HEK293 (cell line): ENCODE results near the gene CUEDC1.

Experiments
- GLIS1 ChIP-seq: fragments of 450-650 bp; formaldehyde crosslinking; IDR thresholded peaks from 2 replicates; pipeline ENCODE4 v1.5.1; 2016; ENCODE audit warnings: missing biosample characterization, missing genetic modification characterization
- HOXD13 ChIP-seq: sonication (generic); formaldehyde crosslinking; IDR thresholded peaks from 2 replicates; pipeline ENCODE4 v1.8.0; 2022; ENCODE audit warnings: missing genetic modification reagents, borderline replicate concordance
- MYNN ChIP-seq: fragments of 450-650 bp; formaldehyde crosslinking; IDR thresholded peaks from 2 replicates; pipeline ENCODE4 v1.5.1; 2016; ENCODE audit warnings: missing biosample characterization, missing genetic modification characterization, borderline replicate concordance
- PRDM1 ChIP-seq: fragments of 450-650 bp; formaldehyde crosslinking; IDR thresholded peaks from 2 replicates; pipeline ENCODE4; 2016; ENCODE audit warnings: missing biosample characterization, missing genetic modification characterization
- SETDB1 ChIP-seq: IDR thresholded peaks from one replicate; pipeline ENCODE4 v1.6.1; 2017; ENCODE audit warnings: mild to moderate bottlenecking, low read length, moderate library complexity, mixed read lengths; ENCODE audit not compliant: insufficient read length
- SP2 ChIP-seq: fragments of 450-650 bp; formaldehyde crosslinking; IDR thresholded peaks from 2 replicates; pipeline ENCODE4 v1.5.1; 2016; ENCODE audit warnings: missing biosample characterization, missing genetic modification characterization
- TRIM28 ChIP-seq: IDR thresholded peaks from 2 replicates; pipeline ENCODE4 v1.6.1; 2011; ENCODE audit warnings: low read length, control low read depth, borderline replicate concordance
- ZBTB1 ChIP-seq: fragments of 450-650 bp; formaldehyde crosslinking; IDR thresholded peaks from 2 replicates; pipeline ENCODE4 v1.5.1; 2016; ENCODE audit warnings: missing biosample characterization, missing genetic modification characterization
- ZBTB20 ChIP-seq: fragments of 450-650 bp; formaldehyde crosslinking; IDR thresholded peaks from 2 replicates; pipeline ENCODE4 v1.5.1; 2016; ENCODE audit warnings: missing biosample characterization, missing genetic modification characterization
- ZBTB8A ChIP-seq: fragments of 450-650 bp; formaldehyde crosslinking; IDR thresholded peaks from 2 replicates; pipeline ENCODE4 v1.5.1; 2016; ENCODE audit warnings: missing biosample characterization, missing genetic modification characterization
- ZEB2 ChIP-seq: fragments of 450-650 bp; formaldehyde crosslinking; IDR thresholded peaks from 2 replicates; pipeline ENCODE4 v1.5.1; 2016; ENCODE audit warnings: missing biosample characterization, missing genetic modification characterization
- ZFHX2 ChIP-seq: fragments of 450-650 bp; formaldehyde crosslinking; conservative IDR thresholded peaks from 2 replicates; pipeline ENCODE4 v1.5.1; 2016; ENCODE audit warnings: missing biosample characterization, missing genetic modification characterization
- ZFP69B ChIP-seq: fragments of 450-650 bp; formaldehyde crosslinking; IDR thresholded peaks from 2 replicates; pipeline ENCODE4 v1.5.1; 2016; ENCODE audit warnings: missing biosample characterization, missing genetic modification characterization
- ZIC2 ChIP-seq: fragments of 450-650 bp; formaldehyde crosslinking; IDR thresholded peaks from 2 replicates; pipeline ENCODE4 v1.5.1; 2016; ENCODE audit warnings: missing biosample characterization, missing genetic modification characterization
- ZNF23 ChIP-seq: fragments of 450-650 bp; formaldehyde crosslinking; IDR thresholded peaks from 2 replicates; pipeline ENCODE4 v1.5.1; 2016; ENCODE audit warnings: missing biosample characterization, missing genetic modification characterization, borderline replicate concordance
- ZNF24 ChIP-seq: fragments of 450-650 bp; formaldehyde crosslinking; IDR thresholded peaks from 2 replicates; pipeline ENCODE4 v1.5.1; 2016; ENCODE audit warnings: missing biosample characterization, missing genetic modification characterization
- ZNF302 ChIP-seq: fragments of 450-650 bp; formaldehyde crosslinking; IDR thresholded peaks from 2 replicates; pipeline ENCODE4 v1.5.1; 2016; ENCODE audit warnings: missing biosample characterization, missing genetic modification characterization, low read depth
- ZNF391 ChIP-seq: fragments of 450-650 bp; formaldehyde crosslinking; IDR thresholded peaks from 2 replicates; pipeline ENCODE4 v1.5.1; 2016; ENCODE audit warnings: low read depth, missing biosample characterization, missing genetic modification characterization, borderline replicate concordance
- ZNF548 ChIP-seq: fragments of 450-650 bp; formaldehyde crosslinking; IDR thresholded peaks from 2 replicates; pipeline ENCODE4 v1.5.1; 2016; ENCODE audit warnings: missing biosample characterization, missing genetic modification characterization
- ZNF629 ChIP-seq: fragments of 450-650 bp; formaldehyde crosslinking; IDR thresholded peaks from 2 replicates; pipeline ENCODE4 v1.5.1; 2017; ENCODE audit warnings: missing biosample characterization, missing genetic modification characterization
- ZNF658 ChIP-seq: fragments of 450-650 bp; formaldehyde crosslinking; IDR thresholded peaks from 2 replicates; pipeline ENCODE4; 2016; ENCODE audit warnings: missing biosample characterization, missing genetic modification characterization
- ZNF701 ChIP-seq: fragments of 450-650 bp; formaldehyde crosslinking; IDR thresholded peaks from 2 replicates; pipeline ENCODE4 v1.5.1; 2016; ENCODE audit warnings: missing biosample characterization, missing genetic modification characterization
- ZNF776 ChIP-seq: fragments of 450-650 bp; formaldehyde crosslinking; IDR thresholded peaks from 2 replicates; pipeline ENCODE4 v1.5.0; 2017; ENCODE audit warnings: missing biosample characterization, missing genetic modification characterization, borderline replicate concordance
- TF ChIP-seq, protein P1 (sequence below): fragments of 450-650 bp; formaldehyde crosslinking; IDR thresholded peaks from 2 replicates; pipeline ENCODE4 v1.5.1; 2016; ENCODE audit warnings: missing biosample characterization, missing genetic modification characterization
- TF ChIP-seq, protein P2 (sequence below): fragments of 450-650 bp; formaldehyde crosslinking; optimal IDR thresholded peaks from 2 replicates; pipeline ENCODE3; 2016; ENCODE audit warnings: missing biosample characterization, mild to moderate bottlenecking, missing genetic modification characterization
- TF ChIP-seq, protein P3 (sequence below): fragments of 450-650 bp; IDR thresholded peaks from 2 replicates; pipeline ENCODE4 v1.5.1; 2018; ENCODE audit warnings: missing biosample characterization, missing genetic modification characterization
- TF ChIP-seq, protein P4 (sequence below): fragments of 450-650 bp; formaldehyde crosslinking; IDR thresholded peaks from 2 replicates; pipeline ENCODE4 v1.5.1; 2016; ENCODE audit warnings: missing biosample characterization, missing genetic modification characterization
- TF ChIP-seq, protein P5 (sequence below): fragments of 450-650 bp; formaldehyde crosslinking; conservative IDR thresholded peaks from 2 replicates; pipeline ENCODE4 v1.5.1; 2016; ENCODE audit warnings: low read depth, missing biosample characterization, missing genetic modification characterization

The CUEDC1 gene

DNA sequence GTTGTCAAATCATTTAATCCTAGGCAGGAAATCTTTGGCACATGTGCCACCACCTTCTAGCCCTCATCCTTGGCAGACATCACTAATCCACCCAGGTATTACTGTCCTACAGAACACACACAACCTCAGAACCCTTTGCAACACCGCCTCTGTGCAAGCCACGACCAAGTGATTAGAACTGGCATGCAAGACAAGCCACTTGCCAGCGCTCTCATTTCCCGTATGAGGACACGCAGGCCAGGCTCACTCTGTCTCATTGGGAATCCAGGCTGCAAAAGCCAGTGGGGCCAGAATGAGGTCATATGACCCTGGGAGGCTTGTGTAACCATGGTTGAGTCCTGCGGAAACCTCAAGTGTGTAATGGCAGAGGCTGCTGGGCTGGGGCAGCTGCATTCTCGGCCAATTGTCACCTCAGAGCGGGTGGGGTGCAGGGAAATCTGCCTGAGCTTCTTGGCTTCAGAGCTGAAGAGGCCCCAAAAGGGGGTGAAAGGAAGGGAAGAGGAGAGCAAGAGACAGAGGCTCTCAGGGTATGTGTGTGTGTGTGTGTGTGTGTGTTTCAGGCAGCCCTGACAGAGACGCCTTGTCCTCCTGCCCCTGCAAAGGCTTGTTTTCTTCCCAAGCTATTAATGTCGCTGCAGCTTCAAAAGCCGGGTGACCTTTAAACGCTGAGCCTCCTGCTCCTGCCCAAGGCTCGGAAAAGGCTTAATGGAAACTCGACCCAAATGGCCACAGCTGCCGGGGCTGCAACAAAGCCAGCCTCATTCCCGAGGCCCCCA, 62.2 kb downstream of the CUEDC1 start (continued):
- TF ChIP-seq, protein P1, sequence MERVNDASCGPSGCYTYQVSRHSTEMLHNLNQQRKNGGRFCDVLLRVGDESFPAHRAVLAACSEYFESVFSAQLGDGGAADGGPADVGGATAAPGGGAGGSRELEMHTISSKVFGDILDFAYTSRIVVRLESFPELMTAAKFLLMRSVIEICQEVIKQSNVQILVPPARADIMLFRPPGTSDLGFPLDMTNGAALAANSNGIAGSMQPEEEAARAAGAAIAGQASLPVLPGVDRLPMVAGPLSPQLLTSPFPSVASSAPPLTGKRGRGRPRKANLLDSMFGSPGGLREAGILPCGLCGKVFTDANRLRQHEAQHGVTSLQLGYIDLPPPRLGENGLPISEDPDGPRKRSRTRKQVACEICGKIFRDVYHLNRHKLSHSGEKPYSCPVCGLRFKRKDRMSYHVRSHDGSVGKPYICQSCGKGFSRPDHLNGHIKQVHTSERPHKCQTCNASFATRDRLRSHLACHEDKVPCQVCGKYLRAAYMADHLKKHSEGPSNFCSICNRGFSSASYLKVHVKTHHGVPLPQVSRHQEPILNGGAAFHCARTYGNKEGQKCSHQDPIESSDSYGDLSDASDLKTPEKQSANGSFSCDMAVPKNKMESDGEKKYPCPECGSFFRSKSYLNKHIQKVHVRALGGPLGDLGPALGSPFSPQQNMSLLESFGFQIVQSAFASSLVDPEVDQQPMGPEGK (tag by site-specific recombination), result 0 out of 2 replicates have a peak, but pooled peaks have one; percentile 14
- TF ChIP-seq, protein P2, sequence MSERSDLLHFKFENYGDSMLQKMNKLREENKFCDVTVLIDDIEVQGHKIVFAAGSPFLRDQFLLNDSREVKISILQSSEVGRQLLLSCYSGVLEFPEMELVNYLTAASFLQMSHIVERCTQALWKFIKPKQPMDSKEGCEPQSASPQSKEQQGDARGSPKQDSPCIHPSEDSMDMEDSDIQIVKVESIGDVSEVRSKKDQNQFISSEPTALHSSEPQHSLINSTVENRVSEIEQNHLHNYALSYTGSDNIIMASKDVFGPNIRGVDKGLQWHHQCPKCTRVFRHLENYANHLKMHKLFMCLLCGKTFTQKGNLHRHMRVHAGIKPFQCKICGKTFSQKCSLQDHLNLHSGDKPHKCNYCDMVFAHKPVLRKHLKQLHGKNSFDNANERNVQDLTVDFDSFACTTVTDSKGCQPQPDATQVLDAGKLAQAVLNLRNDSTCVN (tag by site-specific recombination), result no peak
- TF ChIP-seq TRIM28 (peak; percentile 88; the same call in 1 of the 2 replicates), ZNF391 (tag by site-specific recombination) (0 out of 2 replicates have a peak, but pooled peaks have one; percentile 6), SETDB1 (peak; percentile 54), PRDM1 (tag by site-specific recombination) (no peak), GLIS1 (tag by site-specific recombination) (peak; percentile 87), ZEB2 (no peak), ZIC2 (tag by site-specific recombination) (no peak; the same call in 1 of the 2 replicates), ZNF658 (tag by site-specific recombination) (no peak), SP2 (tag by site-specific recombination) (no peak), ZBTB1 (tag by site-specific recombination) (no peak), ZNF701 (tag by site-specific recombination) (no peak), ZBTB8A (no peak), ZNF23 (tag by site-specific recombination) (peak; percentile 96), MYNN (tag by site-specific recombination) (0 out of 2 replicates have a peak, but pooled peaks have one; percentile 29), ZFP69B (peak; percentile 83), ZFHX2 (tag by site-specific recombination) (no peak), ZNF24 (tag by site-specific recombination) (peak; percentile 45; the same call in 1 of the 2 replicates), ZNF302 (tag by site-specific recombination) (no peak), ZNF776 (tag by site-specific recombination) (no peak), ZNF629 (tag by site-specific recombination) (peak; percentile 61), ZBTB20 (tag by site-specific recombination) (no peak; the same call in 1 of the 2 replicates), ZNF548 (tag by site-specific recombination) (no peak), HOXD13 (CRISPR knock-in tag) (no peak)
- TF ChIP-seq, protein P3, sequence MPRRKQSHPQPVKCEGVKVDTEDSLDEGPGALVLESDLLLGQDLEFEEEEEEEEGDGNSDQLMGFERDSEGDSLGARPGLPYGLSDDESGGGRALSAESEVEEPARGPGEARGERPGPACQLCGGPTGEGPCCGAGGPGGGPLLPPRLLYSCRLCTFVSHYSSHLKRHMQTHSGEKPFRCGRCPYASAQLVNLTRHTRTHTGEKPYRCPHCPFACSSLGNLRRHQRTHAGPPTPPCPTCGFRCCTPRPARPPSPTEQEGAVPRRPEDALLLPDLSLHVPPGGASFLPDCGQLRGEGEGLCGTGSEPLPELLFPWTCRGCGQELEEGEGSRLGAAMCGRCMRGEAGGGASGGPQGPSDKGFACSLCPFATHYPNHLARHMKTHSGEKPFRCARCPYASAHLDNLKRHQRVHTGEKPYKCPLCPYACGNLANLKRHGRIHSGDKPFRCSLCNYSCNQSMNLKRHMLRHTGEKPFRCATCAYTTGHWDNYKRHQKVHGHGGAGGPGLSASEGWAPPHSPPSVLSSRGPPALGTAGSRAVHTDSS (tag by site-specific recombination), result no peak
- TF ChIP-seq, protein P4, sequence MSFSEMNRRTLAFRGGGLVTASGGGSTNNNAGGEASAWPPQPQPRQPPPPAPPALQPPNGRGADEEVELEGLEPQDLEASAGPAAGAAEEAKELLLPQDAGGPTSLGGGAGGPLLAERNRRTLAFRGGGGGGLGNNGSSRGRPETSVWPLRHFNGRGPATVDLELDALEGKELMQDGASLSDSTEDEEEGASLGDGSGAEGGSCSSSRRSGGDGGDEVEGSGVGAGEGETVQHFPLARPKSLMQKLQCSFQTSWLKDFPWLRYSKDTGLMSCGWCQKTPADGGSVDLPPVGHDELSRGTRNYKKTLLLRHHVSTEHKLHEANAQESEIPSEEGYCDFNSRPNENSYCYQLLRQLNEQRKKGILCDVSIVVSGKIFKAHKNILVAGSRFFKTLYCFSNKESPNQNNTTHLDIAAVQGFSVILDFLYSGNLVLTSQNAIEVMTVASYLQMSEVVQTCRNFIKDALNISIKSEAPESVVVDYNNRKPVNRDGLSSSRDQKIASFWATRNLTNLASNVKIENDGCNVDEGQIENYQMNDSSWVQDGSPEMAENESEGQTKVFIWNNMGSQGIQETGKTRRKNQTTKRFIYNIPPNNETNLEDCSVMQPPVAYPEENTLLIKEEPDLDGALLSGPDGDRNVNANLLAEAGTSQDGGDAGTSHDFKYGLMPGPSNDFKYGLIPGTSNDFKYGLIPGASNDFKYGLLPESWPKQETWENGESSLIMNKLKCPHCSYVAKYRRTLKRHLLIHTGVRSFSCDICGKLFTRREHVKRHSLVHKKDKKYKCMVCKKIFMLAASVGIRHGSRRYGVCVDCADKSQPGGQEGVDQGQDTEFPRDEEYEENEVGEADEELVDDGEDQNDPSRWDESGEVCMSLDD (tag by site-specific recombination), result no peak
- TF ChIP-seq, protein P5, sequence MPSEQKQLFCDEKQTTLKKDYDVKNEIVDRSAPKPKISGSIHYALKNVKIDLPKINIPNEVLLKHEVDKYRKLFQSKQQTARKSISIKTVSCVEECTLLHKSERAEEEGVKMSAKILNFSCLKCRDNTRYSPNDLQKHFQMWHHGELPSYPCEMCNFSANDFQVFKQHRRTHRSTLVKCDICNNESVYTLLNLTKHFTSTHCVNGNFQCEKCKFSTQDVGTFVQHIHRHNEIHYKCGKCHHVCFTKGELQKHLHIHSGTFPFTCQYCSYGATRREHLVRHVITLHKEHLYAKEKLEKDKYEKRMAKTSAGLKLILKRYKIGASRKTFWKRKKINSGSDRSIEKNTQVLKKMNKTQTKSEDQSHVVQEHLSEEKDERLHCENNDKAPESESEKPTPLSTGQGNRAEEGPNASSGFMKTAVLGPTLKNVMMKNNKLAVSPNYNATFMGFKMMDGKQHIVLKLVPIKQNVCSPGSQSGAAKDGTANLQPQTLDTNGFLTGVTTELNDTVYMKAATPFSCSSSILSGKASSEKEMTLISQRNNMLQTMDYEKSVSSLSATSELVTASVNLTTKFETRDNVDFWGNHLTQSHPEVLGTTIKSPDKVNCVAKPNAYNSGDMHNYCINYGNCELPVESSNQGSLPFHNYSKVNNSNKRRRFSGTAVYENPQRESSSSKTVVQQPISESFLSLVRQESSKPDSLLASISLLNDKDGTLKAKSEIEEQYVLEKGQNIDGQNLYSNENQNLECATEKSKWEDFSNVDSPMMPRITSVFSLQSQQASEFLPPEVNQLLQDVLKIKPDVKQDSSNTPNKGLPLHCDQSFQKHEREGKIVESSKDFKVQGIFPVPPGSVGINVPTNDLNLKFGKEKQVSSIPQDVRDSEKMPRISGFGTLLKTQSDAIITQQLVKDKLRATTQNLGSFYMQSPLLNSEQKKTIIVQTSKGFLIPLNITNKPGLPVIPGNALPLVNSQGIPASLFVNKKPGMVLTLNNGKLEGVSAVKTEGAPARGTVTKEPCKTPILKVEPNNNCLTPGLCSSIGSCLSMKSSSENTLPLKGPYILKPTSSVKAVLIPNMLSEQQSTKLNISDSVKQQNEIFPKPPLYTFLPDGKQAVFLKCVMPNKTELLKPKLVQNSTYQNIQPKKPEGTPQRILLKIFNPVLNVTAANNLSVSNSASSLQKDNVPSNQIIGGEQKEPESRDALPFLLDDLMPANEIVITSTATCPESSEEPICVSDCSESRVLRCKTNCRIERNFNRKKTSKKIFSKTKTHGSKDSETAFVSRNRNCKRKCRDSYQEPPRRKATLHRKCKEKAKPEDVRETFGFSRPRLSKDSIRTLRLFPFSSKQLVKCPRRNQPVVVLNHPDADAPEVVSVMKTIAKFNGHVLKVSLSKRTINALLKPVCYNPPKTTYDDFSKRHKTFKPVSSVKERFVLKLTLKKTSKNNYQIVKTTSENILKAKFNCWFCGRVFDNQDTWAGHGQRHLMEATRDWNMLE (tag by site-specific recombination), result no peak
